ENCODE results near the gene DOK1. TPM values are rescaled to one million over a fixed set of nuclear protein-coding genes. Genes with fewer than 3 reads are reported as not detected.

The DOK1 gene
- total RNA-seq, 1 experiment from 2014 or later: 3.4 TPM

DNA sequence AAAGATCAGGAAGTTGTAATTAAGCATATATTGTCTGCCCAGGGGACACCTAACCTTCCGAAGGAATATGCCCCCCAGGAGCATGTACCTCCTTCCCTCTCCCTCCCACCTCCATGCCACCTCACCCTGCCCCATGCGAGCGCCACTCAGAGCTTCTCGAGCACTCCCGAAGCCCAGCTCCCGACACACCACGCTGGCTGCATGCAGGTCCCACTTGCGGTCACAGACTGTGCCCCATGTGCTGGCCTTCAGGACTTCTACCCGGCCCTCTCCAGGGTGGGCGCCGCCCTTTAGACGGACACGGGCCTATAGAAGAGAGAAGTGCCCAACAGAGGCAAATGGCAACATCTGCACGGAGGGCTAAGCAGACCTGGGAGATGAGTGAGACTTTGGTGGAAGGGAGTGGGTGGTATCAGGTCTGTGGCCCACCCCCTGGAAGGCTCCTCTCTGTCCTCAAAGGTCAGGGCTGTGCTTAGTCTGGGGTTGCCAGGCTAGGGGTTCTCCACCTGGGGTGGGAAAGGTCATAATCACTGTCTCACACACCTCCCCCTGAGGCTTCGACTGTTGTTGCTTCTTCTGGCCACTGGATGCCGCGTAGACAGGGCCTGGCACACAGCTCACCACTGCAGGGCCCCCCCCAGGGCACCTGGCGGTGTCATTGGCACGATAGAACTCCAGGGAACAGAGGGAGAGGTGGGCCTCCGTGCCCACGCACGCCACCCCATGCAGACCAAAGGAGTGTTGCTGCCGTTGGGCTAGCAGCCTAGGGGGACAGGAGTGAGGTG is 18.2 kb upstream of the DOK1 start:
- no peak for DNase-seq (ENCODE audit: unreplicated experiment)
- Mint-ChIP-seq H3K9me3 (ENCODE audit: unreplicated experiment) (no peaks in the 10 kb centered on the region), H3K27ac (ENCODE audit: low read depth, unreplicated experiment) (peak overlapping the region; percentile 49), H3K36me3 (ENCODE audit: insufficient read depth, unreplicated experiment) (no peaks in the 10 kb centered on the region), H3K4me3 (ENCODE audit: unreplicated experiment) (no peak overlapping the region), H3K4me1 (ENCODE audit: insufficient read depth, unreplicated experiment) (peaks cover 13% of the 10 kb centered on the region), H3K27me3 (ENCODE audit: insufficient read depth, unreplicated experiment) (no peaks in the 10 kb centered on the region)
- BruUV-seq (replicated peaks): no TSS peak
- intact Hi-C loops (cut with micrococcal nuclease): no loop called here
- POLR2A ChIA-PET: no interaction called here
- TF ChIP-seq, protein P1, sequence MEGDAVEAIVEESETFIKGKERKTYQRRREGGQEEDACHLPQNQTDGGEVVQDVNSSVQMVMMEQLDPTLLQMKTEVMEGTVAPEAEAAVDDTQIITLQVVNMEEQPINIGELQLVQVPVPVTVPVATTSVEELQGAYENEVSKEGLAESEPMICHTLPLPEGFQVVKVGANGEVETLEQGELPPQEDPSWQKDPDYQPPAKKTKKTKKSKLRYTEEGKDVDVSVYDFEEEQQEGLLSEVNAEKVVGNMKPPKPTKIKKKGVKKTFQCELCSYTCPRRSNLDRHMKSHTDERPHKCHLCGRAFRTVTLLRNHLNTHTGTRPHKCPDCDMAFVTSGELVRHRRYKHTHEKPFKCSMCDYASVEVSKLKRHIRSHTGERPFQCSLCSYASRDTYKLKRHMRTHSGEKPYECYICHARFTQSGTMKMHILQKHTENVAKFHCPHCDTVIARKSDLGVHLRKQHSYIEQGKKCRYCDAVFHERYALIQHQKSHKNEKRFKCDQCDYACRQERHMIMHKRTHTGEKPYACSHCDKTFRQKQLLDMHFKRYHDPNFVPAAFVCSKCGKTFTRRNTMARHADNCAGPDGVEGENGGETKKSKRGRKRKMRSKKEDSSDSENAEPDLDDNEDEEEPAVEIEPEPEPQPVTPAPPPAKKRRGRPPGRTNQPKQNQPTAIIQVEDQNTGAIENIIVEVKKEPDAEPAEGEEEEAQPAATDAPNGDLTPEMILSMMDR (IDR thresholded peaks at IDR 0.05; ENCODE audit: unreplicated experiment): no peak
- CTCF ChIA-PET: interaction anchor here (0.6 to 0.9 kb wide), 2 partner anchors 53 to 381 kb away, joined by 4 read pairs; partner anchors contain the start of genes CCDC142 and TTC31

DNA sequence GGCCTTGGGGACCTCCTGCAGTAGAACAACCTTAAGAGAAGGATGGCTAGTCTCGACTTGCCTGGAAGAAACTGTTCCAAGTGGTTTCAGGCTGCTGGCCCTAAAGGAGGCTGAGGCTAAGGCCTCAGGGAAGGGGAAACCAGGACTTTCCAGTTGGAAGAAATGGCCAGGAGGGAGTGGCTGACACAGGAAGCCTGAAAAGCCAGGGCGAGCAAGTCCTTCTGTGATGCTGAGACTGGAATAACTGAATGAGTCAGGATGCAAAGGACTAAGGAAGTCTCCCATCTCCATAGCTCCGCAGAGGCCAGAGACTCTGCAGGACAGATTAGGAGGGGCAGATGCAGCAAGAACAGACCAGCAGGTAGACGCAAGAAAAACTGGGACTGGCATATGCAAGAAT is 17.4 kb upstream of the DOK1 start:
- no peaks in the 10 kb centered on the region for H3K36me3 Mint-ChIP-seq (ENCODE audit: insufficient read depth, unreplicated experiment)
- intact Hi-C loops (cut with micrococcal nuclease): no loop called here
- no peak overlapping the region for H3K4me3 Mint-ChIP-seq (ENCODE audit: unreplicated experiment)
- ChIA-PET POLR2A (interaction anchor here (0.7 kb wide), 1 partner anchor 54 kb away, joined by 3 read pairs; the partner anchor contains the start of genes CCDC142 and TTC31), CTCF (no interaction called here)
- H3K9me3 Mint-ChIP-seq (ENCODE audit: unreplicated experiment): no peaks in the 10 kb centered on the region
- peaks cover 8% of the 10 kb centered on the region for H3K4me1 Mint-ChIP-seq (ENCODE audit: insufficient read depth, unreplicated experiment)
- peak overlapping the region; percentile 49 for H3K27ac Mint-ChIP-seq (ENCODE audit: low read depth, unreplicated experiment)
- no peaks in the 10 kb centered on the region for H3K27me3 Mint-ChIP-seq (ENCODE audit: insufficient read depth, unreplicated experiment)
- TF ChIP-seq, protein P1 (IDR thresholded peaks at IDR 0.05; ENCODE audit: unreplicated experiment): no peak
- BruUV-seq (replicated peaks): no TSS peak
- DNase-seq (ENCODE audit: unreplicated experiment): peak; percentile 33

DNA sequence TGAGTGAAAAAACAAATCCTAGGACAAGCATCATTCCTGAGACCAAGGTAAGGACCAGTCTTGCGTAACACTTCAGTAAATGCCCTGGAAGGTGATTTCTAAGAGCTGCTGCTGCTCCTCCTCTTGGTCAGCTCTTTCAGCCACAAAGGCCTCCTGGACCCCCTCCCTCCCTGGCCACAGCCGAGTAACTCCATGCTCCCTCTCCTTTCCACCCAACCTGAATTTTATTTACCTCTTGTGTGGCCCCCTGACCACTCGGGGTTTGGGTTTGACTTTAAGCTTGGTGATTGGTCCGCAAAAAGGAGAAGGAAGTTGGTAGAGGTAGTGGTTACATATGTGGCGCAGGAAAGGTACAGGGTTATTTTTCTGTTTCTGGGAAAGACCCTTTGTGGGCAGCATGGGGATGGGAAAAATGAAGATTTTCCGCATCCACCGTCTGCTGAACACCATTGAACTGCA is 15.6 kb upstream of the DOK1 start:
- TF ChIP-seq, protein P1 (IDR thresholded peaks at IDR 0.05; ENCODE audit: unreplicated experiment): no peak
- DNase-seq (ENCODE audit: unreplicated experiment): no peak
- Mint-ChIP-seq H3K27ac (ENCODE audit: low read depth, unreplicated experiment) (no peak overlapping the region), H3K4me3 (ENCODE audit: unreplicated experiment) (no peak overlapping the region), H3K36me3 (ENCODE audit: insufficient read depth, unreplicated experiment) (no peaks in the 10 kb centered on the region), H3K4me1 (ENCODE audit: insufficient read depth, unreplicated experiment) (peaks cover 6% of the 10 kb centered on the region), H3K9me3 (ENCODE audit: unreplicated experiment) (no peaks in the 10 kb centered on the region), H3K27me3 (ENCODE audit: insufficient read depth, unreplicated experiment) (no peaks in the 10 kb centered on the region)
- intact Hi-C loops (cut with micrococcal nuclease): no loop called here
- POLR2A ChIA-PET: interaction anchor here (0.8 to 1.2 kb wide), 3 partner anchors 10 to 1137 kb away, joined by 4 to 5 read pairs (median 4); partner anchors contain the start of genes AUP1 and HTRA2
- no TSS peak for BruUV-seq (replicated peaks)
- CTCF ChIA-PET: interaction anchor here (0.5 to 1.0 kb wide), 3 partner anchors 10 to 55 kb away, joined by 3 to 4 read pairs (median 3); no protein-coding TSS in a partner anchor

DNA sequence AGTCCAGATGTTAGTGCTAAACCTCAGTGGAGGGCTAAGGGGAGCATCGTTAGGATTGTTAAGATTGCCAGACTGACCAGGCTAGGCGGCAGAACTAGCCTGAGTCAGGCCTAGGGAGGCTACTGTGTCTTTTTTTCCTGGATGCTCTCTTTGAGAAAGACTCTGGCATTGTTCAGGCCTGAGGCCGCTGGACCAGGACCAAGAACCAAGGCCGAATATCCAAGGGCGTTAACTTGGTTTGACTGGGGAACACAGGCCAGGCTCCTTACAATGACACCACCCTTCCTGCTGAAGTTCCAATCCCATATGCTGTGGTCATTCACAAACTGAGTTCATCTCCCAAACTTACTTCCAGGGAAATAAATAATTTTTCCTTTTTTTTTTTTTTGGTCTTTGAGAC is 14.2 kb upstream of the DOK1 start:
- POLR2A ChIA-PET: interaction anchor here (0.5 kb wide), 1 partner anchor 136 kb away, joined by 3 read pairs; no protein-coding TSS in a partner anchor
- H3K27me3 Mint-ChIP-seq (ENCODE audit: insufficient read depth, unreplicated experiment): no peaks in the 10 kb centered on the region
- no peaks in the 10 kb centered on the region for H3K9me3 Mint-ChIP-seq (ENCODE audit: unreplicated experiment)
- no peak overlapping the region for H3K27ac Mint-ChIP-seq (ENCODE audit: low read depth, unreplicated experiment)
- CTCF ChIA-PET: no interaction called here
- intact Hi-C loops (cut with micrococcal nuclease): no loop called here
- peaks cover 6% of the 10 kb centered on the region for H3K4me1 Mint-ChIP-seq (ENCODE audit: insufficient read depth, unreplicated experiment)
- DNase-seq (ENCODE audit: unreplicated experiment): no peak
- TF ChIP-seq, protein P1 (IDR thresholded peaks at IDR 0.05; ENCODE audit: unreplicated experiment): no peak
- BruUV-seq (replicated peaks): no TSS peak
- H3K4me3 Mint-ChIP-seq (ENCODE audit: unreplicated experiment): no peak overlapping the region
- no peaks in the 10 kb centered on the region for H3K36me3 Mint-ChIP-seq (ENCODE audit: insufficient read depth, unreplicated experiment)
